PC-3 (cell line): ENCODE measurements around the gene TXNDC11. TPM values are rescaled to one million over a fixed set of nuclear protein-coding genes. Genes with fewer than 3 reads are reported as not detected.
A peak's percentile ranks its signal among the peaks of the same experiment; 100 is the strongest.

Source experiments
- ATAC-seq: fragments of 200-7000 bp; cut with Tn5 transposase; 2 replicates; pipeline ENCODE4 v1.9.1; 2020; ENCODE audit warnings: mild to moderate bottlenecking, moderate library complexity
- BruUV-seq: library from RNA; stranded (reverse); fragments of 400-500 nt; replicated peaks from 2 replicates; lab custom pipeline; 2021; lab: Mats Ljungman, UMichigan
- CTCF ChIA-PET: fragments of 300-600 bp; sonication (Branson Sonifier 250); formaldehyde crosslinking; loops from one replicate; lab custom pipeline; 2022; ENCODE audit warnings: antibody characterized with exemption; lab: Charles Lee
- POLR2A ChIA-PET: fragments of 300-600 bp; sonication (Branson Sonifier 250); formaldehyde crosslinking; loops from one replicate; lab custom pipeline; 2022; ENCODE audit warnings: antibody characterized with exemption; ENCODE audit not compliant: unreplicated experiment; lab: Charles Lee
- DNase-seq: peaks from one replicate; pipeline ENCODE4 v3.0.0-alpha.2; 2015
- H2AFZ ChIP-seq: fragments of 300-600 bp; sonication (generic); 2 replicates; pipeline ENCODE4 v1.6.0; 2016; ENCODE audit warnings: antibody characterized with exemption, low read length
- H3F3A ChIP-seq: fragments of 300-600 bp; sonication (generic); one replicate; pipeline ENCODE4 v1.6.0; 2017; ENCODE audit warnings: antibody characterized with exemption, low read length, control low read depth, mild to moderate bottlenecking; ENCODE audit not compliant: unreplicated experiment
- H3K27ac ChIP-seq: fragments of 300-600 bp; sonication (generic); 2 replicates; pipeline ENCODE4 v1.5.1; 2016; ENCODE audit warnings: mild to moderate bottlenecking, low read length
- H3K27me3 ChIP-seq: fragments of 300-600 bp; sonication (generic); 2 replicates; pipeline ENCODE4 v1.6.1; 2016; ENCODE audit warnings: low read length, mixed read lengths
- H3K36me3 ChIP-seq: fragments of 300-600 bp; sonication (generic); 2 replicates; pipeline ENCODE4 v1.6.1; 2016; ENCODE audit warnings: low read depth, mixed run types, low read length, mixed read lengths
- H3K4me1 ChIP-seq: fragments of 300-600 bp; sonication (generic); 2 replicates; pipeline ENCODE4 v1.5.1; 2016; ENCODE audit warnings: low read length; ENCODE audit not compliant: insufficient read depth
- H3K4me2 ChIP-seq: fragments of 300-600 bp; sonication (generic); 2 replicates; pipeline ENCODE4 v1.6.0; 2016; ENCODE audit warnings: low read length
- H3K4me3 ChIP-seq: fragments of 300-600 bp; sonication (generic); 2 replicates; pipeline ENCODE4 v1.5.1; 2016; ENCODE audit warnings: mild to moderate bottlenecking, low read length, mixed read lengths
- H3K79me2 ChIP-seq: fragments of 300-600 bp; sonication (generic); 2 replicates; pipeline ENCODE4 v1.6.1; 2017; ENCODE audit warnings: low read length, mixed read lengths
- H3K9ac ChIP-seq: fragments of 300-600 bp; sonication (generic); 2 replicates; pipeline ENCODE4 v1.6.0; 2016; ENCODE audit warnings: mild to moderate bottlenecking, low read length
- H3K9me2 ChIP-seq: fragments of 300-600 bp; sonication (generic); replicated peaks from 2 replicates; pipeline ENCODE4 v1.6.1; 2016; ENCODE audit warnings: mixed run types, low read length, mixed read lengths
- H3K9me3 ChIP-seq: fragments of 300-600 bp; sonication (generic); 2 replicates; pipeline ENCODE4 v1.6.1; 2016; ENCODE audit warnings: low read length, mixed read lengths
- H4K20me1 ChIP-seq: fragments of 300-600 bp; sonication (generic); 2 replicates; pipeline ENCODE4 v1.6.1; 2016; ENCODE audit warnings: low read length, mixed read lengths
- CTCF ChIP-seq: fragments of 300-600 bp; sonication (generic); conservative IDR thresholded peaks from 2 replicates; pipeline ENCODE4 v1.5.1; 2017; ENCODE audit warnings: antibody characterized with exemption, low read depth, mild to moderate bottlenecking, low read length
- EZH2 ChIP-seq: fragments of 300-600 bp; sonication (generic); IDR thresholded peaks from one replicate; pipeline ENCODE4 v1.6.1; 2017; ENCODE audit warnings: antibody characterized with exemption, mild to moderate bottlenecking, low read length; ENCODE audit not compliant: unreplicated experiment
- EZH2phosphoT487 ChIP-seq: fragments of 300-600 bp; sonication (generic); IDR thresholded peaks from 2 replicates; pipeline ENCODE4 v1.6.1; 2018; ENCODE audit warnings: mild to moderate bottlenecking, antibody characterized with exemption, low read length, borderline replicate concordance
- intact Hi-C: fragments of 100-400 bp; cut with micrococcal nuclease; formaldehyde crosslinking; loops from 2 replicates; pipeline ENCODE4 v1.9.0; 2023
- total RNA-seq: library from RNA; depleted of rRNA; stranded (reverse); fragments of >200 nt; gene quantifications from 2 replicates; pipeline ENCODE4 v1.2.3, GENCODE V29; 2014

The TXNDC11 gene
- total RNA-seq, 1 experiment from 2014 or later: 20.2 TPM

GRCh38 chr16:11757671-11758545, 15.3 kb upstream of the TXNDC11 start:
- Histone ChIP-seq H3K9me2 (no peaks in the 10 kb centered on the region), H3K4me3 (no peak overlapping the region), H3K4me1 (peaks cover 12% of the 10 kb centered on the region), H3K27ac (0 out of 2 replicates have a peak overlapping the region, but pooled peaks have one; percentile 11), H3F3A (no peaks in the 10 kb centered on the region), H3K4me2 (peak overlapping the region; percentile 24; the same call in 1 of the 2 replicates), H3K27me3 (no peaks in the 10 kb centered on the region), H2AFZ (no peak overlapping the region), H3K9me3 (no peaks in the 10 kb centered on the region), H3K9ac (no peak overlapping the region), H3K36me3 (peaks cover 7% of the 10 kb centered on the region; the same call in 1 of the 2 replicates), H4K20me1 (no peaks in the 10 kb centered on the region), H3K79me2 (no peaks in the 10 kb centered on the region)
- DNase-seq (peak; percentile 66), ATAC-seq (peak; percentile 62)
- TF ChIP-seq CTCF (no peak), EZH2 (no peak), EZH2phosphoT487 (no peak)
- POLR2A ChIA-PET: no interaction called here
- BruUV-seq: no TSS peak
- intact Hi-C loops: loop anchor here (1.0 kb wide), 1 partner anchor 16 kb away; the partner anchor contains the start of gene TXNDC11
- CTCF ChIA-PET: no interaction called here

GRCh38 chr16:11756248-11756647, 13.6 kb upstream of the TXNDC11 start:
- Histone ChIP-seq H3K36me3 (peaks cover 8% of the 10 kb centered on the region; the same call in 1 of the 2 replicates), H3K4me1 (peaks cover 12% of the 10 kb centered on the region), H3K79me2 (no peaks in the 10 kb centered on the region), H3K27me3 (no peaks in the 10 kb centered on the region), H2AFZ (no peak overlapping the region), H4K20me1 (no peaks in the 10 kb centered on the region), H3K4me3 (no peak overlapping the region), H3K9me3 (no peaks in the 10 kb centered on the region), H3K27ac (no peak overlapping the region), H3K9me2 (no peaks in the 10 kb centered on the region), H3F3A (no peaks in the 10 kb centered on the region), H3K4me2 (no peak overlapping the region), H3K9ac (no peak overlapping the region)
- DNase-seq (no peak), ATAC-seq (no peak)
- BruUV-seq: no TSS peak
- TF ChIP-seq EZH2phosphoT487 (no peak), CTCF (no peak), EZH2 (no peak)
- intact Hi-C loops: no loop called here
- ChIA-PET POLR2A (no interaction called here), CTCF (no interaction called here)
